GM11168 (cell line): ENCODE data around the gene ZMAT3.

Source experiments
- in situ Hi-C: fragments of 300-500 bp; cut with MboI; formaldehyde crosslinking; loops from one replicate; pipeline ENCODE4 v1.12.0; 2022; ENCODE audit warnings: low sequenced_read_pairs; ENCODE audit not compliant: unreplicated experiment

The ZMAT3 gene

DNA sequence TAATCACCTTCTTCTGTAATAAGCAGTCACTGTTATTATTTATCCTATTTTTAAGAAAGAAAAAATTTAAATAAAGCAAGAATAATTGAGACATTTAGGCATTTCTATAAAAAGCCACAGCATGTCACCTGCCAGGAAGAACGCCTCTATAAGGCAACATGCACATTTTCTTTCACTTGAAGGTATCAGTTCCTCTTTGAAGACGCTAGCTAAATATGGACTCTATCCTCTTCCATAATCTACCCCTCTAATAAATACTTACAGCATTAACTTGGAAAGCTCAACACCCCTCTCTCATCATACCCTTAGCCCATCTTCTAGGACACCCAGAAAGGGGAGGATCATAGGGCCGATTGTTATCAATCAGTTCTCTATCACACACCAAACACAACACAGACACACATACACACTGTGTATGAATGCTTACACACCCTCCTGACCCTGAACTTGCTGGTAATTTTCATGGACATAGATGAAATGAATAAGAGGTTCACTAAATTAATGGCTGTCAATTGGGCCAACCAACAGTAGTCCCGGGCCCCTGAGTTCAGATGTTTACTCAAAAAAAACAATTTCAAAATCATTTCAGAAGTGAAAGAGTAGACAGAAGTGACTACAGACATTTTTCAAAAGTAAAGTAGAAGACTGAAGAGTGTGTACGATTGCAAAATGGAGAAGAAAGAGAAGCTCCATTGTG lies 102.5 kb downstream of the ZMAT3 start:
- in situ Hi-C loops = no loop called here
